RWPE2 (cell line): ENCODE measurements around the gene SIGLEC11.
"Not testable (repeated sequence)": the region's sequence is repeated elsewhere in the genome, so short reads cannot be mapped to it uniquely, and the experiment has no call there.

ENCODE experiments used
- ATAC-seq: fragments of 200-7000 bp; cut with Tn5 transposase; 3 replicates; pipeline ENCODE4 v1.9.1; 2021; ENCODE audit warnings: low read depth
- DNase-seq: peaks from one replicate; pipeline ENCODE4 v3.0.0-alpha.2; 2020; ENCODE audit warnings: low spot score
- H3K27ac ChIP-seq: fragments of 450-650 bp; 2 replicates; pipeline ENCODE4 v1.5.1; 2017; ENCODE audit warnings: mild to moderate bottlenecking; ENCODE audit not compliant: poor library complexity, severe bottlenecking
- H3K27me3 ChIP-seq: fragments of 250-450 bp; sonication (Bioruptor Pico); 2 replicates; pipeline ENCODE4 v1.5.1; 2021; ENCODE audit warnings: mild to moderate bottlenecking, moderate library complexity; ENCODE audit not compliant: insufficient read depth, poor library complexity, severe bottlenecking
- H3K36me3 ChIP-seq: fragments of 250-450 bp; sonication (Bioruptor Pico); 2 replicates; pipeline ENCODE4 v1.5.1; 2020; ENCODE audit warnings: low read depth, mild to moderate bottlenecking, moderate library complexity
- H3K4me1 ChIP-seq: fragments of 250-450 bp; sonication (Bioruptor Pico); 2 replicates; pipeline ENCODE4 v1.5.1; 2021; ENCODE audit warnings: mild to moderate bottlenecking, moderate library complexity; ENCODE audit not compliant: insufficient read depth, poor library complexity, severe bottlenecking
- H3K4me3 ChIP-seq: fragments of 250-450 bp; sonication (Bioruptor Pico); 2 replicates; pipeline ENCODE4 v1.5.1; 2021; ENCODE audit warnings: mild to moderate bottlenecking, moderate library complexity; ENCODE audit not compliant: severe bottlenecking
- H3K9me3 ChIP-seq: fragments of 250-450 bp; sonication (Bioruptor Pico); 2 replicates; pipeline ENCODE4 v1.5.1; 2021; ENCODE audit warnings: mild to moderate bottlenecking, moderate library complexity; ENCODE audit not compliant: severe bottlenecking
- TF ChIP-seq, protein P1 (sequence below): fragments of 450-650 bp; IDR thresholded peaks from one replicate; pipeline ENCODE4 v1.5.1; 2017; ENCODE audit warnings: mild to moderate bottlenecking, moderate library complexity; ENCODE audit not compliant: poor library complexity, severe bottlenecking

Gene SIGLEC11

DNA sequence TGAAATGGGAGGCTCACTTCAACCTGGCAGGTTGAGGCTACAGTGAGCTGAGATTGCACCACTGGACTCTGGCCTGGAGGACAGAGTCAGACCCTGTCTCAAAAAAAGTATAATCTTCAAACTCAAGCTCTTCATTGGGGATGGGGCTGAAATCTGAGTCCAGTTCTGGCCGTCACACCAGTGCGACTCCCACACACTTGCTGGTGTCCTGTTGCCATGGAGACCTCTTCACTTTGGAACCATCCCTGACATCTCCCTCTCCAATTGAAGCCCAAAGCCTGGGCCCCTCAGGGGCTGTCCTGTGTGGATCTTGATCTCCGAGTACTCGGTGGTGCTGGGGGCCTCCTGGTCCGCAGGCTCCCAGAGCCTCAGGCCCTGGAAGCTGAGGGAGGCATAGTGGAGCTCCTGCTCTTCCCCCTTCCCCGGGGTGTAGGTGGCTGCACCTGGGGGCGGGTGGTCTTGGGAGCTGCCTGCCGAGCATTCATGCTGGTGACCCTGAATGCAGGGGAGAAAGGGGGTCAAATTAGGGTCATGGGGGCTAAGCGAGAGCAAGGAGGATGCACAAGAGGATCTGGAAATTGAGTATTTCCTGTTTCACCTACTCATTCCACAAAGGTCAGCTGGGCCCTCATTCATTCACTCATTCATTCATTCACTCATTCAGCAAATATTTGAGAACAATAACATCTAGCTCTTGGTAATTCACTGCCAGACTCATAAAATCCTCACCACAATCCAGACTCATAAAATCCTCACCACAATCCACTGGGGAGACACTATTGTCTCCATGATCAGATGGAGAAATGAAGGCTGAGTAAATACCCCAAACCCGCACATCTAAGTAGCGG, 11.0 kb downstream of the SIGLEC11 start:
- Histone ChIP-seq H3K27me3 (no peaks in the 10 kb centered on the region), H3K9me3 (peaks cover 3% of the 10 kb centered on the region), H3K36me3 (no peaks in the 10 kb centered on the region), H3K27ac (no peak overlapping the region), H3K4me3 (no peak overlapping the region), H3K4me1 (no peaks in the 10 kb centered on the region)
- DNase-seq (no peak), ATAC-seq (no peak)
- TF ChIP-seq, protein P1, sequence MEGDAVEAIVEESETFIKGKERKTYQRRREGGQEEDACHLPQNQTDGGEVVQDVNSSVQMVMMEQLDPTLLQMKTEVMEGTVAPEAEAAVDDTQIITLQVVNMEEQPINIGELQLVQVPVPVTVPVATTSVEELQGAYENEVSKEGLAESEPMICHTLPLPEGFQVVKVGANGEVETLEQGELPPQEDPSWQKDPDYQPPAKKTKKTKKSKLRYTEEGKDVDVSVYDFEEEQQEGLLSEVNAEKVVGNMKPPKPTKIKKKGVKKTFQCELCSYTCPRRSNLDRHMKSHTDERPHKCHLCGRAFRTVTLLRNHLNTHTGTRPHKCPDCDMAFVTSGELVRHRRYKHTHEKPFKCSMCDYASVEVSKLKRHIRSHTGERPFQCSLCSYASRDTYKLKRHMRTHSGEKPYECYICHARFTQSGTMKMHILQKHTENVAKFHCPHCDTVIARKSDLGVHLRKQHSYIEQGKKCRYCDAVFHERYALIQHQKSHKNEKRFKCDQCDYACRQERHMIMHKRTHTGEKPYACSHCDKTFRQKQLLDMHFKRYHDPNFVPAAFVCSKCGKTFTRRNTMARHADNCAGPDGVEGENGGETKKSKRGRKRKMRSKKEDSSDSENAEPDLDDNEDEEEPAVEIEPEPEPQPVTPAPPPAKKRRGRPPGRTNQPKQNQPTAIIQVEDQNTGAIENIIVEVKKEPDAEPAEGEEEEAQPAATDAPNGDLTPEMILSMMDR = no peak

DNA sequence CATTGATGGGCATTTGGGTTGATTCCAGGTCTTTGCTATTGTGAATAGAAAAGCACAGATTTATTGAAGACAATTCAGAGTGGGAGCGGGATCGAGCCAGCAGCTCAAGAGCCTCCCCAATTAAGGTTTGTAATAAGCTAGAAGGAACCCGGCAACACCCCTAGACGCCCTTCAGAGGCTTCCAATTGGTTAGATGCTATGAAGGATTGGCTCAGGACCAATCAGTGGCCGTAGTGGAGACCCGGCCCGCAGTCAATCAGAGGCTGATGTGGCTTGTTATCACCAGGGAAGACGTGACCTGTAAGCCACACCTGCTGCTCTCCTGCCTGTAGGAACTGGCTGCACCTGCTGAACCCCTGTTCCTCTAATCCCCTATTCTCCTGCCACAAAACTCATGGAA, 14.6 kb downstream of the SIGLEC11 start:
- H3K27me3 ChIP-seq = no peaks in the 10 kb centered on the region
- no peak for ATAC-seq
- no peak overlapping the region for H3K4me3 ChIP-seq

DNA sequence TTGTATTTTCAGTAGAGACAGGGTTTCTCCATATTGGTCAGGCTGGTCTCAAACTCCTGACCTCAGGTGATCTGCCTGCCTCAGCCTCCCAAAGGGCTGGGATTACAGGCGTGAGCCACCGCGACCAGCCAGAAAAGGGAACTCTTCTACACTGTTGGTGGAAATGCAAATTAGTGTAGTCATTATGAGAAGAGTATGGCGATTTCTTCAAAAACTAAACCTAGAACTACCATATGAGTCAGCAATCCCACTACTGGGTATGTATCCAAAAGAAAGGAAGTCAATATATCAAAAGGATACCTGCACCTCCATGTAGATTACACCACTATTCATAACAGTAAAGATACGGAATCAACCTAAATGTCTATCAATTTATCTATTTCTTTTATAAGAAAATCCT, 16.4 kb downstream of the SIGLEC11 start:
- not testable (repeated sequence) for ATAC-seq, H3K27me3 ChIP-seq, H3K4me1 ChIP-seq, H3K36me3 ChIP-seq, H3K27ac ChIP-seq, H3K9me3 ChIP-seq, DNase-seq, H3K4me3 ChIP-seq

More for the DNA sequence above, 14.6 kb downstream of the SIGLEC11 start:
- H3K36me3 ChIP-seq = no peaks in the 10 kb centered on the region
- H3K27ac ChIP-seq = no peak overlapping the region
- TF ChIP-seq, protein P1 = no peak
- DNase-seq = no peak
- H3K4me1 ChIP-seq = no peaks in the 10 kb centered on the region
- no peaks in the 10 kb centered on the region for H3K9me3 ChIP-seq

DNA sequence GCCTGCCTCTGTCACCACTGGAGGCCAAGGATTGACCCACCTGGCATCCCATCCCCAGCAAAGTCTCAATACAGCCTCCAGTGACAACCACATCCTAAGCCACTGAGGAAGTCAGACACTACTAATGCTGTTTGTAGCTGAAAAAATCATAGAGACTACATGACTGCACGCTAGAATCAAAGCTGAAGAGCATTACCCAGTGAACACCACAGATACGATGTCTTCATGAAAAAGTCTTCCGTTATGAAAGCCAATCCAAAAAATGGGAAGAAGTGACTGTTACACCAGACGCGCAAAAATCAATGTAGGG, 20.5 kb downstream of the SIGLEC11 start:
- Histone ChIP-seq H3K27me3 (no peaks in the 10 kb centered on the region), H3K27ac (no peak overlapping the region), H3K4me1 (no peaks in the 10 kb centered on the region), H3K4me3 (no peak overlapping the region), H3K36me3 (no peaks in the 10 kb centered on the region), H3K9me3 (no peaks in the 10 kb centered on the region)
- no peak for DNase-seq
- TF ChIP-seq, protein P1 = no peak
- ATAC-seq = no peak

- TF ChIP-seq, protein P1 = no peak
- Histone ChIP-seq H3K9me3 (no peaks in the 10 kb centered on the region), H3K27ac (no peak overlapping the region), H3K4me1 (no peaks in the 10 kb centered on the region), H3K4me3 (no peak overlapping the region), H3K36me3 (no peaks in the 10 kb centered on the region), H3K27me3 (no peaks in the 10 kb centered on the region)
- ATAC-seq (no peak), DNase-seq (no peak)
Measured at GRCh38 chr19:49939721-49940481, 21.1 kb downstream of the SIGLEC11 start.
